Skin of body (tissue), 2 donors: ENCODE measurements around the gene FOSL1. TPM values are rescaled to one million over a fixed set of nuclear protein-coding genes. Genes with fewer than 3 reads are reported as not detected.
"Not testable (repeated sequence)": the region's sequence is repeated elsewhere in the genome, so short reads cannot be mapped to it uniquely, and the experiment has no call there.

Experiments used
- DNase-seq: peaks from one replicate; lab custom pipeline; 2025; lab: John Stamatoyannopoulos, UW
- total RNA-seq: library from RNA; depleted of rRNA; stranded (reverse); fragments of >200 nt; gene quantifications from one replicate; pipeline ENCODE4 v1.2.3, GENCODE V29; 2014

The FOSL1 gene
- total RNA-seq, 1 donor from 2014 or later: 10.6 TPM

GRCh38 chr11:65853246-65853979 is 46.8 kb downstream of the FOSL1 start:
- DNase-seq: no peak

GRCh38 chr11:65852508-65853245 is 47.5 kb downstream of the FOSL1 start:
- no peak for DNase-seq

- DNase-seq: no peak
Observed at GRCh38 chr11:65851811-65852507, 48.2 kb downstream of the FOSL1 start.

GRCh38 chr11:65851083-65851579 is 49.1 kb downstream of the FOSL1 start:
- no peak for DNase-seq

GRCh38 chr11:65850217-65851082 is 49.7 kb downstream of the FOSL1 start:
- DNase-seq: no peak

- no peak for DNase-seq
Observed at GRCh38 chr11:65849771-65850216, 50.4 kb downstream of the FOSL1 start.

- no peak for DNase-seq
Observed at GRCh38 chr11:65849366-65849765, 50.8 kb downstream of the FOSL1 start.

GRCh38 chr11:65848693-65849092 is 51.5 kb downstream of the FOSL1 start:
- DNase-seq: not testable (repeated sequence)

- no peak for DNase-seq
Observed at GRCh38 chr11:65847746-65848145, 52.4 kb downstream of the FOSL1 start.

- DNase-seq: no peak
Observed at GRCh38 chr11:65844231-65844872, 55.8 kb downstream of the FOSL1 start.

GRCh38 chr11:65843811-65844210 is 56.4 kb downstream of the FOSL1 start:
- no peak for DNase-seq

GRCh38 chr11:65842144-65842543 is 58.0 kb downstream of the FOSL1 start:
- DNase-seq: no peak

Other genes with a start within 250 kb of the FOSL1 start
- gene RELA, start 237.5 kb downstream of the FOSL1 start, total RNA-seq: 22.6 TPM
- 30.0 TPM for gene KAT5, start 188.1 kb downstream of the FOSL1 start, total RNA-seq
- 12.9 TPM for gene RNASEH2C, start 179.6 kb downstream of the FOSL1 start, total RNA-seq
- gene AP5B1, start 119.4 kb downstream of the FOSL1 start, total RNA-seq: 6.9 TPM
- 23.3 TPM for gene OVOL1, start 113.3 kb downstream of the FOSL1 start, total RNA-seq
- gene SNX32, start 66.4 kb downstream of the FOSL1 start, total RNA-seq: 1.4 TPM
- 371 TPM for gene CFL1, start 42.2 kb downstream of the FOSL1 start, total RNA-seq
- gene MUS81, start 40.0 kb downstream of the FOSL1 start, total RNA-seq: 24.0 TPM
- 33.6 TPM for gene EFEMP2, start 27.6 kb downstream of the FOSL1 start, total RNA-seq
- gene CTSW, start 20.6 kb downstream of the FOSL1 start, total RNA-seq: 0.59 TPM
- 51.0 TPM for gene FIBP, start 11.9 kb downstream of the FOSL1 start, total RNA-seq
- 11.4 TPM for gene CCDC85B, start 9.7 kb downstream of the FOSL1 start, total RNA-seq
- gene C11orf68, start 18.7 kb upstream of the FOSL1 start, total RNA-seq: 13.6 TPM
- gene DRAP1, start 19.0 kb upstream of the FOSL1 start, total RNA-seq: 55.1 TPM
- not detected for gene TSGA10IP, start 45.1 kb upstream of the FOSL1 start, total RNA-seq
- 38.0 TPM for gene SART1, start 61.3 kb upstream of the FOSL1 start, total RNA-seq
- 19.0 TPM for gene EIF1AD, start 101.8 kb upstream of the FOSL1 start, total RNA-seq
- 20.5 TPM for gene BANF1, start 102.1 kb upstream of the FOSL1 start, total RNA-seq
- 279 TPM for gene CST6, start 111.6 kb upstream of the FOSL1 start, total RNA-seq
- 0.10 TPM for gene CATSPER1, start 126.1 kb upstream of the FOSL1 start, total RNA-seq
- gene GAL3ST3, start 148.8 kb upstream of the FOSL1 start, total RNA-seq: not detected
- 87.3 TPM for gene SF3B2, start 152.0 kb upstream of the FOSL1 start, total RNA-seq
- 31.0 TPM for gene PACS1, start 169.9 kb upstream of the FOSL1 start, total RNA-seq